ENCODE results near the gene CTTN.
"Not testable (repeated sequence)": the region's sequence is repeated elsewhere in the genome, so short reads cannot be mapped to it uniquely, and the experiment has no call there.

The CTTN gene

DNA sequence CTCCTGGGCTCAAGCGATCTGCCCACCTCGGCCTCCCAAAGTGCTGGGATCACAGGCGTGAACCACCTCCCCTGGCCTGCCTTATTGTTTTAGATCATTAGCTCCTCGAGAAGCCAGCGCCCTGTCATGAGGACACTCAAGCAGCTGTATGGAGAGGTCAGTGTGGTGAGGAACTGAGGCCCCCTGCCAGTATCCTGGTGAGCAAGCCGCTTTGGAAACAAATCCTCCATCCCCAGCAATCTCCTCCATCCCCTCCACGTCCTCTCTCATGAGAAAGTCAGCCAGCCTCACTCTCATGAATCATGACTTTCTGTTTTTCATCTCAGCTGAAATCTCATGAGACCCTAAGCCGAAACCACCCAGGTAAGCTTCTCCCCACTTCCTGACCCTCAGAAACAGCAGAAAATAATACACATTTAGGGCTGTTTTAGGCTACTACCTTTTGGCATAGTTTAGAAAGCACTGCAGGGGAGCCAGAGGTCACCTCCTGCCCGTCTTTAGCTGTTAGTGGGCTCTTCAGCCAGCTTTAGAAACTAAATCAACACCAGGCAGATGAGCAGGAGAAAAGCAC, 56.0 kb downstream of the CTTN start:
- no peaks in the 10 kb centered on the region for H3K27me3 ChIP-seq (ENCODE audit: insufficient read depth, low read length)
- H3K4me1 ChIP-seq (ENCODE audit: control insufficient read depth, insufficient read depth, low read length, unreplicated experiment) = no peaks in the 10 kb centered on the region
- no peak overlapping the region for H2AFZ ChIP-seq (ENCODE audit: low read length, unreplicated experiment)
- no peak overlapping the region for H3K27ac ChIP-seq (ENCODE audit: low read depth, low read length)
- H3K79me2 ChIP-seq (ENCODE audit: control insufficient read depth, insufficient read depth, low read length, unreplicated experiment) = no peaks in the 10 kb centered on the region
- no peak overlapping the region for H3K4me3 ChIP-seq (ENCODE audit: low read depth, low read length)
- H3K36me3 ChIP-seq (ENCODE audit: insufficient read depth, low read length) = no peaks in the 10 kb centered on the region

DNA sequence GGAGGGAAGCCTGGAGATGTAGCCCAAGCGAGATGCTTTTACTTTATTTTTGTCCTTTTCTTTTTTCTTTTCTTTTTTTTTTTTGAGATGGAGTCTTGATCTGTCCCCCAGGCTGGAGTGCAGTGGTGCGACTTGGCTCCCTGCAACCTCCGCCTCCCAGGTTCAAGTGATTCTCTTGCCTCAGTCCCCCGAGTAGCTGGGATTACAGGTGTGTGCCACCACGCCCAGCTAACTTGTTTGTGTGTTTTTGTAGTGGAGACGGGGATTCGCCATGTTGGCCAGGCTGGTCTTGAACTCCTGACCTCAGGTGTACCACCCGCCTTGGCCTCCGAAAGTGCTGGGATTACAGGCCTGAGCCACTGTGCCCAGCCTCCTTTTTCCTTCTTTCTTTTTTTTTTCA, 56.5 kb downstream of the CTTN start:
- not testable (repeated sequence) for H3K4me3 ChIP-seq (ENCODE audit: low read depth, low read length); H3K27me3 ChIP-seq (ENCODE audit: insufficient read depth, low read length); H3K36me3 ChIP-seq (ENCODE audit: insufficient read depth, low read length); H2AFZ ChIP-seq (ENCODE audit: low read length, unreplicated experiment); H3K79me2 ChIP-seq (ENCODE audit: control insufficient read depth, insufficient read depth, low read length, unreplicated experiment); H3K27ac ChIP-seq (ENCODE audit: low read depth, low read length); H3K4me1 ChIP-seq (ENCODE audit: control insufficient read depth, insufficient read depth, low read length, unreplicated experiment)

DNA sequence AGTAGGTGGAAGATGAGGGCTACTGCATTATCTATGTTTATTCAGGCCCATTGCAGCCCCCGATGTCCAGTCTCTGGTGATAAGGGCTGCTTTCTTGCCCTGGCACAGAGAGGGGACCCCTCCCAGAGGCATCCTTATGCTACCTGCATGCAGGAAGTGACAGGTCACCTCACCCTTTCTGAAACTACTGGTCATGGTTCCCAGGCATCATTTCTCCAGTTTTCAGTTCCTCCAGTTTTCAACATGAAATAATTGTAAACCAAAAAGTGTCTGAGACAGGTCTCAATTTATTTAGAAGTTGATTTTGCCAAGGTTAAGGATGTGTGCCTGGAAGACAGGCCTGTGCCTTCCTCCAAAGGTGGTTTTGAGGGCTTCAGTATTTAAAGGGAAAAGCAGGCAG, 57.0 kb downstream of the CTTN start:
- Histone ChIP-seq H3K4me3 (ENCODE audit: low read depth, low read length) (no peak overlapping the region), H3K4me1 (ENCODE audit: control insufficient read depth, insufficient read depth, low read length, unreplicated experiment) (no peaks in the 10 kb centered on the region), H3K79me2 (ENCODE audit: control insufficient read depth, insufficient read depth, low read length, unreplicated experiment) (no peaks in the 10 kb centered on the region), H2AFZ (ENCODE audit: low read length, unreplicated experiment) (no peak overlapping the region), H3K27ac (ENCODE audit: low read depth, low read length) (no peak overlapping the region), H3K36me3 (ENCODE audit: insufficient read depth, low read length) (no peaks in the 10 kb centered on the region), H3K27me3 (ENCODE audit: insufficient read depth, low read length) (no peaks in the 10 kb centered on the region)

DNA sequence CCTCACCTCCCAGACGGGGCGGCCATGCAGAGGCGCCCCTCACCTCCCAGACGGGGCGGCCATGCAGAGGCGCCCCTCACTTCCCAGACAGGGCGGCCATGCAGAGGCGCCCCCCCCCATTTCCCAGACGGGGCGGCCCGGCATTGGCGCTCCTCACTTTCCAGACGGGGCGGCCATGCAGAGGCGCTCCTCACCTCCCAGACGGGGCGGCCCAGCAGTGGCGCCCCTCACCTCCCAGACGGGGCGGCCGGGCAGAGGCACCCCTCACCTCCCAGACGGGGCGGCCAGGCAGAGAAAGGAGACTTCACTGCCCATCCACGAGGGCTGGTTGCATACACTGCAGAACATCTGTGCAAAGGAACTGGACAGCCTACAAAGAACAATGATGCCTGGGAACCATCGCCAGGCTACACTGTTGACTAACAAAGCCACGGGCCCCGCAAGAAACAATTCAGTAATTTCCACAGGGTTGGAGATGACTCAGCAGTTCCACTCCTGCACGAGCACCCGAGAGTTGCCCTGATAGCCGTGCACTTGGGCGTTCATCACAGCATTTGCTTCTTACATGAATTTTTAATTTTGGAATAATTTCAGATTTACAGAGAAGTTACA, 58.7 kb downstream of the CTTN start:
- Histone ChIP-seq H3K27ac (ENCODE audit: low read depth, low read length) (no peak overlapping the region), H3K4me1 (ENCODE audit: control insufficient read depth, insufficient read depth, low read length, unreplicated experiment) (no peaks in the 10 kb centered on the region), H3K27me3 (ENCODE audit: insufficient read depth, low read length) (peaks cover 3% of the 10 kb centered on the region; the same call in 1 of the 2 replicates)

DNA sequence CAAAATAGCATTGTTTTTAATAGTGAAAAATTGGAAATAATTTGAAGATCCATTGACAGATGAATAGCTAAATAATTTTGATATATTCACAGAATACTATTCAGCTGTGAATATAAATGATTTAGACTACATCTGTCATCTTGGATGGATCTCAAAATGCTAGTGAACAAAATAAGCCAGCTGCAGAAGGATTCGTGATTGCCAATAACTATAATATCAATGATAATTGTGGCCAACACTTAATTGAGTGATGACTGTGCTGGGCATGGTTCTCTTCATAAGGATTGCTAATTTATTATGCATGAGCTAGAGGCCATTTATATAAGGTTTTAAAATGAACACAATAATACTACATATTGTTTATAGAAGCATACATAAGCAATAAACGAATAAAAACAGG, 60.4 kb downstream of the CTTN start:
- Histone ChIP-seq H3K79me2 (ENCODE audit: control insufficient read depth, insufficient read depth, low read length, unreplicated experiment) (no peaks in the 10 kb centered on the region), H2AFZ (ENCODE audit: low read length, unreplicated experiment) (no peak overlapping the region), H3K27ac (ENCODE audit: low read depth, low read length) (no peak overlapping the region), H3K4me1 (ENCODE audit: control insufficient read depth, insufficient read depth, low read length, unreplicated experiment) (no peaks in the 10 kb centered on the region), H3K36me3 (ENCODE audit: insufficient read depth, low read length) (no peaks in the 10 kb centered on the region), H3K4me3 (ENCODE audit: low read depth, low read length) (no peak overlapping the region), H3K27me3 (ENCODE audit: insufficient read depth, low read length) (peaks cover 3% of the 10 kb centered on the region; the same call in 1 of the 2 replicates)

More for the DNA sequence above, 58.7 kb downstream of the CTTN start:
- Histone ChIP-seq H3K4me3 (ENCODE audit: low read depth, low read length) (no peak overlapping the region), H3K36me3 (ENCODE audit: insufficient read depth, low read length) (no peaks in the 10 kb centered on the region), H3K79me2 (ENCODE audit: control insufficient read depth, insufficient read depth, low read length, unreplicated experiment) (no peaks in the 10 kb centered on the region), H2AFZ (ENCODE audit: low read length, unreplicated experiment) (no peak overlapping the region)

DNA sequence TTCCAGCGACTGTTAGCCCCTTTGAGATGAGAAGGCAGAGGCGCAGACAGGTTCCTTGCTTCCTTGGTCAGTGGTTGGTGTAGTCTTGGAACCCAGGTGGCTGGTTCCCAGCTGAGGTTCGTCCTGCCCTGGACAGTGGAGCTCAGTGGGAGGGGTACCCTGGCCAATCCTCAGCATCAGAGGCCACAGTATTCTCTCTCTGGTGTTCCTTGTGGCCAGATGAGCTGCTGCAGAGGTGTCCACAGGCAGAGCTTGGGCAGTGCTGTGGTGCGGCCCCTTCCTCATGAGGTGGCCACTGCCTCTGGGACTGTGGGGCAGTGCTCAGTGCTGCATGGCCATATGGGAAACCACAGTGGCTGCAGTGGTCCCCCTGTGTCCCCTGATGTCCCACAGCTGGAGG, 61.8 kb downstream of the CTTN start:
- peaks cover 3% of the 10 kb centered on the region; the same call in 1 of the 2 replicates for H3K27me3 ChIP-seq (ENCODE audit: insufficient read depth, low read length)
- H2AFZ ChIP-seq (ENCODE audit: low read length, unreplicated experiment) = no peak overlapping the region
- H3K36me3 ChIP-seq (ENCODE audit: insufficient read depth, low read length) = no peaks in the 10 kb centered on the region
- no peak overlapping the region for H3K4me3 ChIP-seq (ENCODE audit: low read depth, low read length)
- no peaks in the 10 kb centered on the region for H3K79me2 ChIP-seq (ENCODE audit: control insufficient read depth, insufficient read depth, low read length, unreplicated experiment)
- H3K27ac ChIP-seq (ENCODE audit: low read depth, low read length) = no peak overlapping the region
- H3K4me1 ChIP-seq (ENCODE audit: control insufficient read depth, insufficient read depth, low read length, unreplicated experiment) = no peaks in the 10 kb centered on the region

DNA sequence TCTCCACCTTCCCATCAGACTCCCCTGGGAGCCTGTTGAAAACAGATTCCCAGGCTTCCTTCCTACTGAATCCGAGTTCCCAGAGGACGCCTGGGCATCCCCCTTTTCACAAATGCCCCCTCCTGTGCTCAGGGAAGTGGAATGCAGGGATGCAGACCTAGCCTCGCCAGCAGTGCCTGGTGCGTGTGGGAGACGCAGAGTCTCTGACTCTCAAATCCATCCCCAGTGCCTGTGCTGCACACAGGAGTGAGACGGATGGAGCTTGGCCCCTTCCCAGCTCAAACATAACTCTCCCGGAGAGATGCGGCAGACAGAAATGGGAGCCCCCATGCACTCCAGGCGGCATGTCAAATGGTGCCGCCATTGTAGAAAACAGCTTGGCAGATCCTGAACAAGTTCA, 62.6 kb downstream of the CTTN start:
- Histone ChIP-seq H3K27ac (ENCODE audit: low read depth, low read length) (no peak overlapping the region), H3K27me3 (ENCODE audit: insufficient read depth, low read length) (peaks cover 3% of the 10 kb centered on the region; the same call in 1 of the 2 replicates), H3K4me3 (ENCODE audit: low read depth, low read length) (no peak overlapping the region), H3K79me2 (ENCODE audit: control insufficient read depth, insufficient read depth, low read length, unreplicated experiment) (no peaks in the 10 kb centered on the region), H3K4me1 (ENCODE audit: control insufficient read depth, insufficient read depth, low read length, unreplicated experiment) (no peaks in the 10 kb centered on the region), H3K36me3 (ENCODE audit: insufficient read depth, low read length) (no peaks in the 10 kb centered on the region), H2AFZ (ENCODE audit: low read length, unreplicated experiment) (no peak overlapping the region)

DNA sequence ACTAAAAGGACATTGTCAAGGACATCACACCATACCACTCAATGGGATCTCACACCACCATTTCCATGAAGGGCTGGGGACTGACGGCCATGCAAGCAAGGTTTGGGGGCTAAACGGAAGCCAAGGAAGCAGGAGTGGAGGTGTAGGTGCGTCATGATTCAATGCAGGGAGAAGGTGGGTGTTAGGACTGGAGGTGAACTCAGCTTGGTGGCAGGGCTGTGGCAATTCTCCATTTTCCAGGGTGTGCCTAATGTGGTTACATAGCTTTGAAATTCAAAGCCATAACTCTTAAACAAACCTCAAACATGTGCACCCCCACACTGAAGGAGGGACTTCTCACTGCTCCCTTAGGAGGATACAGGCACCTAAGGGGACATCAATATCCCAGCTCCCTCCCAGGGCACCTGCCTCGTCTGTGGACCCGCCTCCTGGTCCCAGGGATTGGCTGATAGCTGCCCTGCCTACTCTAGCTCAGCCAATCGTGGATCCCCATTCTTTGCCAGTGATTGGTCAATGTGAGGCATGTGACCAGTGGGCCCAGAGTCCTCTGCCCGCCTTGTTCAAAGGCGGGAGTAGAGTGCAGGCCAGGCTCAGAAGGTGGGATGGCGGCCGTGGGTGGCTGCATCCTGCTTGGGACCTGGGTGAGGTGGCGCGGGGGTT, 64.6 kb downstream of the CTTN start:
- H3K27me3 ChIP-seq (ENCODE audit: insufficient read depth, low read length) = peaks cover 3% of the 10 kb centered on the region; the same call in 1 of the 2 replicates
- H3K4me1 ChIP-seq (ENCODE audit: control insufficient read depth, insufficient read depth, low read length, unreplicated experiment) = no peaks in the 10 kb centered on the region

DNA sequence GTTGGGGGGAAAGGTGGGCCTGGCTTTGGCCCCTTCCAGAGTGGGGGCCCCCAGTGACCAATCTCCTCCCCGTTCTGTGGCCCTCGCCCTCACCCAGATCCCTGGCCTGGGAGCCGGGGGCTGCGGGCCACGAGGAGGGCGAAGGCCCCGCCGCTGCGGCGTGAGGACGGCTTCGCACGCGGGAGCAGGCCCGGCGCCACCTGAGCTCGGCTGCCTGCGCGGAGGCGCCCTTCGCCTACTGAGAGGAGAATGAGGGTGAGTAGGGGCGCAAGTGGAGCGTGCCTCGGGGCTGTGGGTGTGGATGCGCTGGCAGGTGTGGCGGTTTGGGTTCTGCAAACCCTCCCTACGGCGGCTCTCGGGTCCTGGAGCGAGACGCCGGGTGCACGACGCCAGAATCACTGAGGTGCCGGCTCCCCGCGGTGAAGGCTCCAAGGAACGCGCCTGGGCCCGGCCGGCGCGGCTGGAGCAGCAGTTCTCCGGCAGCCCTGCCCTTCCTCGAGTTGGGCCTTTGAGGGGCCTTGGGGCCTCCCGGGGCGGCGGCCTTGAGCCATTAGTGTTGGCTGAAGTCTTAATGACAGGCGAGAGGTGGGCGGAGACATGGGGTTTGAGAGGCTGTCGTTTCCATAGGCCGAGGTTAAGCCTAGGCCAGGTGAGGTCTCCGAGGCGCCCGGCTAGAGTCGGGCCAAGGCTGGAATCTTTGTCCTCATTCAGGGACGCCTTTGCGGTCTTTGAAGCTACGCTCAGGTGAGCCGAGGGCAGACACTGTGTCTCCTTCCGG, 65.3 kb downstream of the CTTN start:
- H2AFZ ChIP-seq (ENCODE audit: low read length, unreplicated experiment) = no peak overlapping the region
- no peak overlapping the region for H3K4me3 ChIP-seq (ENCODE audit: low read depth, low read length)
- no peak overlapping the region for H3K27ac ChIP-seq (ENCODE audit: low read depth, low read length)
- H3K36me3 ChIP-seq (ENCODE audit: insufficient read depth, low read length) = no peaks in the 10 kb centered on the region
- peaks cover 3% of the 10 kb centered on the region; the same call in 1 of the 2 replicates for H3K27me3 ChIP-seq (ENCODE audit: insufficient read depth, low read length)
- no peaks in the 10 kb centered on the region for H3K4me1 ChIP-seq (ENCODE audit: control insufficient read depth, insufficient read depth, low read length, unreplicated experiment)
- no peaks in the 10 kb centered on the region for H3K79me2 ChIP-seq (ENCODE audit: control insufficient read depth, insufficient read depth, low read length, unreplicated experiment)

More for the DNA sequence above, 64.6 kb downstream of the CTTN start:
- H2AFZ ChIP-seq (ENCODE audit: low read length, unreplicated experiment) = no peak overlapping the region
- H3K4me3 ChIP-seq (ENCODE audit: low read depth, low read length) = no peak overlapping the region
- H3K79me2 ChIP-seq (ENCODE audit: control insufficient read depth, insufficient read depth, low read length, unreplicated experiment) = no peaks in the 10 kb centered on the region
- H3K27ac ChIP-seq (ENCODE audit: low read depth, low read length) = no peak overlapping the region
- no peaks in the 10 kb centered on the region for H3K36me3 ChIP-seq (ENCODE audit: insufficient read depth, low read length)

DNA sequence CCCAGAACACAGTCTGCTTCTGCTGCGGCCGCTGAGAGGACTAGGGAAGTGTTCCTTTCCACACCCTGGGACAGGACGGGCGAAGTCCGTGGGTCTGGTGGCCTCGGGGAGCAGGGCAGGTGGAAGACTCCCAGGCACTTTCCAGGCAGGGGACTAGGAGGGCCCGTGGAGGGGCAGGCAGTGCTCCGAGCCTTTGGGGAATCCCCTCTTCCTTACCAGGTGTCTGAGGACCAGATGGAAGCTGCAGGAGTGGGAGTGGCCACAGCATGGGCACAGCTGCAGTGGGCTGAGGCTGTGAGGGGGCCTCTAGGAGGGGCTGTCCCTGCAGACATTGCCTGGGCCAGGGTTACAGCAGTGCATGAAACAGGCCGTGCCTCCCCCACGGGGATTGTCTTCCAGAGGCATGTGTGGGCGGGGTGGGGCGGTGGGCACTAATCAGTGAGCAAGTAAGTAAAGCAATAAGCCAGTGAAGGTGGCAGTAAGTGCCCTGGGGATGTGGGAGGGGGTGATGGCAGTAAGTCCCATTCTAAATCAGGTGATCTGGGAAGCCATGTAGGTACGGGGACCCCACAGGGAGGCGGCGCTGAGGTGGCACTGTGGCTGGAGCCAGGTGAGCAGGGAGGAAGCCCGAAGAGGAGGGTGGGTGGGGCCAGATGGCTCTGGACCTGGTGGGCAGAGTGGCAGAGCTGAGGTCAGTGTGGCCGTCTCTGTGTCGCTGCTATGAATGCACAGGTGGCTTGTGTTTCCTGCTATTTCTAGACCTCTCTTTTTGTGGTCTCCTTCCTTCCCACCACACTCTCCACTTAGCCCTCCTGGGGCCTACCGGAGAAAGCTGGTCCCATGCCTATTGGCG, 66.4 kb downstream of the CTTN start:
- peaks cover 3% of the 10 kb centered on the region; the same call in 1 of the 2 replicates for H3K27me3 ChIP-seq (ENCODE audit: insufficient read depth, low read length)
- no peak overlapping the region for H3K4me3 ChIP-seq (ENCODE audit: low read depth, low read length)
- H2AFZ ChIP-seq (ENCODE audit: low read length, unreplicated experiment) = no peak overlapping the region
- H3K36me3 ChIP-seq (ENCODE audit: insufficient read depth, low read length) = no peaks in the 10 kb centered on the region
- no peaks in the 10 kb centered on the region for H3K79me2 ChIP-seq (ENCODE audit: control insufficient read depth, insufficient read depth, low read length, unreplicated experiment)
- H3K27ac ChIP-seq (ENCODE audit: low read depth, low read length) = no peak overlapping the region
- no peaks in the 10 kb centered on the region for H3K4me1 ChIP-seq (ENCODE audit: control insufficient read depth, insufficient read depth, low read length, unreplicated experiment)

Data from ACC112 (cell line).